ENCODE data around the gene LRRK1.
"Not testable (repeated sequence)": the region's sequence is repeated elsewhere in the genome, so short reads cannot be mapped to it uniquely, and the experiment has no call there.

LRRK1 gene

GRCh38 chr15:101070502-101071273, 151.5 kb downstream of the LRRK1 start:
- no peaks in the 10 kb centered on the region for H3K9me3 ChIP-seq (ENCODE audit: low read length)
- H3K9ac ChIP-seq (ENCODE audit: low read length) = no peak overlapping the region
- H3K27ac ChIP-seq (ENCODE audit: low read depth, low read length, poor library complexity, severe bottlenecking) = no peak overlapping the region
- no peaks in the 10 kb centered on the region for H3K27me3 ChIP-seq (ENCODE audit: insufficient read depth, low read length)
- H3K4me2 ChIP-seq (ENCODE audit: low read length) = no peak overlapping the region
- H3K79me2 ChIP-seq (ENCODE audit: insufficient read depth, low read length) = no peaks in the 10 kb centered on the region
- H3K9me2 ChIP-seq (ENCODE audit: low read depth, low read length) = no peaks in the 10 kb centered on the region
- TF ChIP-seq CTCF (IDR thresholded peaks at IDR 0.05; ENCODE audit: low read length) = no peak
- TF ChIP-seq EZH2 (IDR thresholded peaks at IDR 0.05; ENCODE audit: borderline replicate concordance, low read length) = no peak
- no peaks in the 10 kb centered on the region for H3F3A ChIP-seq (ENCODE audit: insufficient read depth, low read length)
- H2AFZ ChIP-seq (ENCODE audit: low read length) = no peak overlapping the region
- no peak overlapping the region for H3K4me3 ChIP-seq (ENCODE audit: low read depth, low read length, poor library complexity, severe bottlenecking)
- H4K20me1 ChIP-seq (ENCODE audit: insufficient read depth, low read length) = no peaks in the 10 kb centered on the region
- H3K36me3 ChIP-seq (ENCODE audit: insufficient read depth, low read length) = peaks cover 64% of the 10 kb centered on the region
- H3K4me1 ChIP-seq (ENCODE audit: insufficient read depth, low read length, severe bottlenecking) = no peaks in the 10 kb centered on the region

GRCh38 chr15:101071651-101072050, 152.5 kb downstream of the LRRK1 start:
- H3K4me1 ChIP-seq (ENCODE audit: insufficient read depth, low read length, severe bottlenecking) = no peaks in the 10 kb centered on the region
- H3K4me2 ChIP-seq (ENCODE audit: low read length) = no peak overlapping the region
- H3K79me2 ChIP-seq (ENCODE audit: insufficient read depth, low read length) = no peaks in the 10 kb centered on the region
- no peaks in the 10 kb centered on the region for H3K9me2 ChIP-seq (ENCODE audit: low read depth, low read length)
- H4K20me1 ChIP-seq (ENCODE audit: insufficient read depth, low read length) = no peaks in the 10 kb centered on the region
- no peak overlapping the region for H3K27ac ChIP-seq (ENCODE audit: low read depth, low read length, poor library complexity, severe bottlenecking)
- no peak overlapping the region for H3K9ac ChIP-seq (ENCODE audit: low read length)
- H3K4me3 ChIP-seq (ENCODE audit: low read depth, low read length, poor library complexity, severe bottlenecking) = no peak overlapping the region
- H3F3A ChIP-seq (ENCODE audit: insufficient read depth, low read length) = no peaks in the 10 kb centered on the region
- H3K36me3 ChIP-seq (ENCODE audit: insufficient read depth, low read length) = peaks cover 54% of the 10 kb centered on the region
- H2AFZ ChIP-seq (ENCODE audit: low read length) = no peak overlapping the region
- no peaks in the 10 kb centered on the region for H3K27me3 ChIP-seq (ENCODE audit: insufficient read depth, low read length)
- no peak for TF ChIP-seq CTCF (IDR thresholded peaks at IDR 0.05; ENCODE audit: low read length)
- no peaks in the 10 kb centered on the region for H3K9me3 ChIP-seq (ENCODE audit: low read length)

GRCh38 chr15:101072235-101072634, 153.1 kb downstream of the LRRK1 start:
- peaks cover 48% of the 10 kb centered on the region for H3K36me3 ChIP-seq (ENCODE audit: insufficient read depth, low read length)

GRCh38 chr15:101077806-101078668, 158.9 kb downstream of the LRRK1 start:
- H3K27ac ChIP-seq (ENCODE audit: low read depth, low read length, poor library complexity, severe bottlenecking) = not testable (repeated sequence)

More at GRCh38 chr15:101072235-101072634, 153.1 kb downstream of the LRRK1 start:
- H3K4me1 ChIP-seq (ENCODE audit: insufficient read depth, low read length, severe bottlenecking); H3K9ac ChIP-seq (ENCODE audit: low read length); H3F3A ChIP-seq (ENCODE audit: insufficient read depth, low read length); H3K9me3 ChIP-seq (ENCODE audit: low read length); H3K4me2 ChIP-seq (ENCODE audit: low read length); H3K27ac ChIP-seq (ENCODE audit: low read depth, low read length, poor library complexity, severe bottlenecking); H4K20me1 ChIP-seq (ENCODE audit: insufficient read depth, low read length); H3K79me2 ChIP-seq (ENCODE audit: insufficient read depth, low read length); H3K4me3 ChIP-seq (ENCODE audit: low read depth, low read length, poor library complexity, severe bottlenecking); H3K27me3 ChIP-seq (ENCODE audit: insufficient read depth, low read length); H2AFZ ChIP-seq (ENCODE audit: low read length); H3K9me2 ChIP-seq (ENCODE audit: low read depth, low read length): not testable (repeated sequence)

More at GRCh38 chr15:101077806-101078668, 158.9 kb downstream of the LRRK1 start:
- not testable (repeated sequence) for H3K9me2 ChIP-seq (ENCODE audit: low read depth, low read length); H3K79me2 ChIP-seq (ENCODE audit: insufficient read depth, low read length); H3K4me1 ChIP-seq (ENCODE audit: insufficient read depth, low read length, severe bottlenecking); H2AFZ ChIP-seq (ENCODE audit: low read length); H3K36me3 ChIP-seq (ENCODE audit: insufficient read depth, low read length); H3K4me2 ChIP-seq (ENCODE audit: low read length); H3K9ac ChIP-seq (ENCODE audit: low read length); H3F3A ChIP-seq (ENCODE audit: insufficient read depth, low read length); H3K9me3 ChIP-seq (ENCODE audit: low read length); H3K4me3 ChIP-seq (ENCODE audit: low read depth, low read length, poor library complexity, severe bottlenecking); H4K20me1 ChIP-seq (ENCODE audit: insufficient read depth, low read length); H3K27me3 ChIP-seq (ENCODE audit: insufficient read depth, low read length)
